Measurements from ENCODE around the gene PRDM15. TPM values are rescaled to one million over a fixed set of nuclear protein-coding genes. Genes with fewer than 3 reads are reported as not detected.

PRDM15 gene
- total and polyA plus RNA-seq, 10 donors, result 4.4 to 18.0 (median 10.8) TPM

- Histone ChIP-seq H3K4me1 (no peaks in the 10 kb centered on the region), H3K9me3 (no peaks in the 10 kb centered on the region), H3K27ac (no peak overlapping the region), H3K27me3 (replicated peaks in 1 of 7) (no peaks in the 10 kb centered on the region), H3K4me3 (no peak overlapping the region), H3K36me3 (peaks cover 0 to 95% (median 45%) of the 10 kb centered on the region in 6 donors)
- TF ChIP-seq POLR2A (IDR thresholded peaks at IDR 0.05) (no peak), POLR2AphosphoS5 (IDR thresholded peaks at IDR 0.05) (no peak)
- TF ChIP-seq, protein P1, sequence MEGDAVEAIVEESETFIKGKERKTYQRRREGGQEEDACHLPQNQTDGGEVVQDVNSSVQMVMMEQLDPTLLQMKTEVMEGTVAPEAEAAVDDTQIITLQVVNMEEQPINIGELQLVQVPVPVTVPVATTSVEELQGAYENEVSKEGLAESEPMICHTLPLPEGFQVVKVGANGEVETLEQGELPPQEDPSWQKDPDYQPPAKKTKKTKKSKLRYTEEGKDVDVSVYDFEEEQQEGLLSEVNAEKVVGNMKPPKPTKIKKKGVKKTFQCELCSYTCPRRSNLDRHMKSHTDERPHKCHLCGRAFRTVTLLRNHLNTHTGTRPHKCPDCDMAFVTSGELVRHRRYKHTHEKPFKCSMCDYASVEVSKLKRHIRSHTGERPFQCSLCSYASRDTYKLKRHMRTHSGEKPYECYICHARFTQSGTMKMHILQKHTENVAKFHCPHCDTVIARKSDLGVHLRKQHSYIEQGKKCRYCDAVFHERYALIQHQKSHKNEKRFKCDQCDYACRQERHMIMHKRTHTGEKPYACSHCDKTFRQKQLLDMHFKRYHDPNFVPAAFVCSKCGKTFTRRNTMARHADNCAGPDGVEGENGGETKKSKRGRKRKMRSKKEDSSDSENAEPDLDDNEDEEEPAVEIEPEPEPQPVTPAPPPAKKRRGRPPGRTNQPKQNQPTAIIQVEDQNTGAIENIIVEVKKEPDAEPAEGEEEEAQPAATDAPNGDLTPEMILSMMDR (IDR thresholded peaks at IDR 0.05 in 8 of 11, conservative IDR thresholded peaks at IDR 0.05 in 3 of 11), result no peak
- intact Hi-C loops (cut with DNase I; ENCODE audit: low total_unique reads), result no loop called here
- DNase-seq, result peak; percentile 61
- WGBS, 5 donors, result 88 to 94% (median 91%) methylated on average over 20 to 21 of the region's 21 CpGs
These were observed 26.8 kb downstream of the PRDM15 start for GRCh38 chr21:41852151-41852928.

DNA sequence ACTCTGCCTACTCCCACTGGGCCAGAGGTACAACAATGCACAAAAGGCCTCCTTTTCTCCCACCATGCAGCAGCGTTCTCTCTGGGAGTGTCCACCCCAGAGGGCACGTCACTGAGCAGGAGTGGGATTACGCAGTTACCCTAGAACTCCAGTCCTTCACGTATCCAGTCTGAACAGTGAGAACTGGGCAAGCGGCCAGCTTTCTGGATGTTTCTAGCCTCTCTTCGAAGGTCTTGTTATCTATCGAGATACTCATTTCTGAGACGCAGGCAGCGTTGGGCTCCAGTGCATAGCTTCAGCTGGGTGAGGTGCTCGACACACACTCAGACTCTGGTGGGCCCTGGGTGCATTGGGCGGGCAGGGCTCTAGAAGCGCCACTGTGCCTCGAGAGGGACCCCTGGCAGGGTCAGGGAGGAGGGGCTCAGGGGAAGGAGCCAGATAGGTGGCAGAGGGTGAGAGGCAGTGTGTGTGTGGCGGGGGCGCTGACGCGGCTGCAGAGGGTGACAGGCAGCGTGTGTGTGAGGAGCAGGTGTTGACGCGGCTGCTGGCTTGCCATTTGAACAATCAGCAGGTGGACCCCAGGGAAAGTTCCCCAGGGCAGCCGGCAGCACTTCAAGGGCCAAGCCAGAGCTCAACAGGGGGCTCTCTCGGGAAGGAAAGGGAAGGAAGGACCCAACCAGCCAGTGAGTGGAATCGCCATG, 27.9 kb downstream of the PRDM15 start:
- H3K27me3 ChIP-seq (replicated peaks in 1 of 7), result no peaks in the 10 kb centered on the region
- H3K4me1 ChIP-seq, result no peaks in the 10 kb centered on the region
- no peak overlapping the region for H3K27ac ChIP-seq
- intact Hi-C loops (cut with DNase I; ENCODE audit: low total_unique reads), result no loop called here
- WGBS, 5 donors, result 86 to 95% (median 92%) methylated on average over 23 of the region's 23 CpGs
- H3K4me3 ChIP-seq, result no peak overlapping the region
- no peaks in the 10 kb centered on the region for H3K9me3 ChIP-seq
- peak; percentile 69 for DNase-seq
- peaks cover 0 to 95% (median 36%) of the 10 kb centered on the region in 6 donors for H3K36me3 ChIP-seq
- TF ChIP-seq, protein P1 (IDR thresholded peaks at IDR 0.05 in 8 of 11, conservative IDR thresholded peaks at IDR 0.05 in 3 of 11), result no peak
- TF ChIP-seq POLR2AphosphoS5 (IDR thresholded peaks at IDR 0.05), result no peak
- TF ChIP-seq POLR2A (IDR thresholded peaks at IDR 0.05), result no peak

DNA sequence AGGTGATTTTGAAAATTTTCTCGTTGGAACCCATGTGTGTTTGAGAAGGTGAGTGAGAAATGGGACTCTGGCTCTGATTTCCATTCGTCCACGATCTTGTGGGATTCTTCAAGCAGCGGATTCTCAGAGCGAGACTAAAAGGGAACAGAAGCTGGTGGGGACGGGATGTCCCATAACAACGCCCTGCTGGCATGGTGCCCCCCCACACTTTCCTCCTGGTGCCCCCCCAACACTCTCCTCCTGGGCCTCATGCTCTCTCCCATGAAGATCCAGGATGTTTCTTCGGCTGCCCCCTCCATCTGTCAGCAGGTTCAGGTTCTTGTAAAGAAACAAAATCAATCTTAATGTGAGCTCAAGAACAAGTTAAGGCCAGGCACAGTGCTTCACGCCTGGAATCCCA, 29.1 kb downstream of the PRDM15 start:
- Histone ChIP-seq H3K27ac (no peak overlapping the region), H3K4me1 (no peaks in the 10 kb centered on the region), H3K4me3 (no peak overlapping the region), H3K36me3 (peaks cover 0 to 98% (median 33%) of the 10 kb centered on the region in 6 donors), H3K27me3 (replicated peaks in 1 of 7) (no peaks in the 10 kb centered on the region), H3K9me3 (no peaks in the 10 kb centered on the region)
- intact Hi-C loops (cut with DNase I; ENCODE audit: low total_unique reads), result no loop called here
- TF ChIP-seq POLR2A (IDR thresholded peaks at IDR 0.05) (no peak), POLR2AphosphoS5 (IDR thresholded peaks at IDR 0.05) (no peak)
- TF ChIP-seq, protein P1 (IDR thresholded peaks at IDR 0.05 in 8 of 11, conservative IDR thresholded peaks at IDR 0.05 in 3 of 11), result no peak
- peak; percentile 29 for DNase-seq
- 92 to 98% (median 96%) methylated on average over 9 of the region's 9 CpGs for WGBS, 5 donors

DNA sequence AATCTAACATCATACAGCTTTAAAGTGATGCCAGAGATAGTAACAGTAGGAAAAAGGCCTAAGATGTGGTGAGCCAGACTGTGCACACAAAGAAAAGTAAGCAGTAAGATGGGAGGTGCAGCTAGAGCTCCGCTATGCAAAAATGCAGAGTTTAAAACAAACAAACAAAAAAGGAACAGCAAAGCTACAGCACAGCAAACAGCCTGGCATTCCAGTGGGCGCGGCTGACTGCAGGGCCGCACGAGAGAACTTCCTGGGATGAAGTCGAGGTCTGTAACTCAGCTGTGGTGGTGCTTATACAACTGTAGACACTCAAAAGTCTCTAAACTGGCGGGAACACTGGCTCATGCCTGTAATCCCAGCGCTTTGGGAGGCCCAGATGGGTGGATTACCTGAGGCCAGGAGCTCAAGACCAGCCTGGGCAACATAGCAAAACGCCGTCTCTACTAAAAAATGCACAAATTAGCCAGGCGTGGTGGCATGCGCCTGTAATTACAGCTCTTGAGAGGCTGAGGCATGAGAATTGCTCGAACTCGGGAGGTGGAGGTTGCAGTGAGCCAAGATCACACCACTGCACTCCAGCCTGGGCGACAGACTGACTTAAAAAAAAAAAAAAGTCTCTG, 30.1 kb downstream of the PRDM15 start:
- no peak overlapping the region for H3K4me3 ChIP-seq
- TF ChIP-seq, protein P1 (IDR thresholded peaks at IDR 0.05 in 8 of 11, conservative IDR thresholded peaks at IDR 0.05 in 3 of 11), result no peak
- no peak for TF ChIP-seq POLR2AphosphoS5 (IDR thresholded peaks at IDR 0.05)
- no peak for TF ChIP-seq POLR2A (IDR thresholded peaks at IDR 0.05)
- no peaks in the 10 kb centered on the region for H3K27me3 ChIP-seq (replicated peaks in 1 of 7)
- H3K9me3 ChIP-seq, result no peaks in the 10 kb centered on the region
- WGBS, 5 donors, result 87 to 94% (median 91%) methylated on average over 15 of the region's 15 CpGs
- H3K4me1 ChIP-seq, result no peaks in the 10 kb centered on the region
- H3K27ac ChIP-seq, result no peak overlapping the region
- peaks cover 0 to 88% (median 23%) of the 10 kb centered on the region in 6 donors for H3K36me3 ChIP-seq
- intact Hi-C loops (cut with DNase I; ENCODE audit: low total_unique reads), result no loop called here
- DNase-seq, result peak; percentile 16
